HFF-Myc (cell line): ENCODE results near the gene SH2D3C.

Source experiments
- DNase-seq: peaks from one replicate; pipeline ENCODE4 v3.0.0-alpha.2; 2011; ENCODE audit warnings: low read depth; ENCODE audit errors: extremely low read depth
- H3K4me3 ChIP-seq: replicated peaks from 2 replicates; pipeline ENCODE4 v1.5.1; 2011; ENCODE audit warnings: low read depth, mild to moderate bottlenecking, control low read depth, low read length
- TF ChIP-seq, protein P1 (sequence below): IDR thresholded peaks from 2 replicates; pipeline ENCODE4 v1.5.1; 2012; ENCODE audit warnings: mild to moderate bottlenecking, low read depth, low read length, control low read depth; ENCODE audit errors: missing control alignments

SH2D3C gene

DNA sequence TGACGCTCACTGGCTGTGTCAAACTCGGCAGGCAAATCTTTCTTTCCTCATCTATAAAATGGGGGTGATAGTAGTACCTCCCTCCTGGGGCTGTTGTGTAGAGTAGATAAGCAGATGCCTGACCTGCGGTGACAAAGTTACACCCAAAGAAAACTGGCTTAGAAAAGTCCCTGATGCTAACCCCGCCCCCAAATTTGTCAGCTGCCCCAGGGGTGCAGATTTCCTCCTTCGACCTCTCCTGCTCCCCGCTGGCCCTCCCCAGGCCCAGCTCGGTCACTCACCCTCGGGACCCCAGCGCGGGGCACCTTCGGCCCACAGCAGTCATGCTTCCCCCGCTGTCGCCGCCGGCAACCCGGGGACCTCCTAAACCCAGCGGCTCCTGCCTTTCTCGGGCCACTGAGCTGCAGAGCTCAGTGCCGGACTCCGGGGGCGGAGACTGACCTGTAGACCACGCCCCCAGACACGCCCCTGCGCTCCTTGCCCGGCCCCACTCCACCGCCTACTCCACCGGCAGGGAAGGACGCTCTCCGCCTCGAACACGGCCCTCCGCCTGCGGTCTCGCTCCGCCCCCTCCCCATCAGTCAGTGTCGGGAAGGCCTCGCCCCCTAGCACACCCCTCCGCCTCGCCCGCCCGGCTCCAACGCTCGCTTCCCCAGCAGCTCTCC is 7.4 kb downstream of the SH2D3C start:
- peak; percentile 87 for DNase-seq
- TF ChIP-seq, protein P1, sequence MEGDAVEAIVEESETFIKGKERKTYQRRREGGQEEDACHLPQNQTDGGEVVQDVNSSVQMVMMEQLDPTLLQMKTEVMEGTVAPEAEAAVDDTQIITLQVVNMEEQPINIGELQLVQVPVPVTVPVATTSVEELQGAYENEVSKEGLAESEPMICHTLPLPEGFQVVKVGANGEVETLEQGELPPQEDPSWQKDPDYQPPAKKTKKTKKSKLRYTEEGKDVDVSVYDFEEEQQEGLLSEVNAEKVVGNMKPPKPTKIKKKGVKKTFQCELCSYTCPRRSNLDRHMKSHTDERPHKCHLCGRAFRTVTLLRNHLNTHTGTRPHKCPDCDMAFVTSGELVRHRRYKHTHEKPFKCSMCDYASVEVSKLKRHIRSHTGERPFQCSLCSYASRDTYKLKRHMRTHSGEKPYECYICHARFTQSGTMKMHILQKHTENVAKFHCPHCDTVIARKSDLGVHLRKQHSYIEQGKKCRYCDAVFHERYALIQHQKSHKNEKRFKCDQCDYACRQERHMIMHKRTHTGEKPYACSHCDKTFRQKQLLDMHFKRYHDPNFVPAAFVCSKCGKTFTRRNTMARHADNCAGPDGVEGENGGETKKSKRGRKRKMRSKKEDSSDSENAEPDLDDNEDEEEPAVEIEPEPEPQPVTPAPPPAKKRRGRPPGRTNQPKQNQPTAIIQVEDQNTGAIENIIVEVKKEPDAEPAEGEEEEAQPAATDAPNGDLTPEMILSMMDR, result no peak
- H3K4me3 ChIP-seq, result peak overlapping the region; percentile 34

GRCh38 chr9:127770583-127770904 is 7.9 kb downstream of the SH2D3C start:
- peak overlapping the region; percentile 34 for H3K4me3 ChIP-seq

DNA sequence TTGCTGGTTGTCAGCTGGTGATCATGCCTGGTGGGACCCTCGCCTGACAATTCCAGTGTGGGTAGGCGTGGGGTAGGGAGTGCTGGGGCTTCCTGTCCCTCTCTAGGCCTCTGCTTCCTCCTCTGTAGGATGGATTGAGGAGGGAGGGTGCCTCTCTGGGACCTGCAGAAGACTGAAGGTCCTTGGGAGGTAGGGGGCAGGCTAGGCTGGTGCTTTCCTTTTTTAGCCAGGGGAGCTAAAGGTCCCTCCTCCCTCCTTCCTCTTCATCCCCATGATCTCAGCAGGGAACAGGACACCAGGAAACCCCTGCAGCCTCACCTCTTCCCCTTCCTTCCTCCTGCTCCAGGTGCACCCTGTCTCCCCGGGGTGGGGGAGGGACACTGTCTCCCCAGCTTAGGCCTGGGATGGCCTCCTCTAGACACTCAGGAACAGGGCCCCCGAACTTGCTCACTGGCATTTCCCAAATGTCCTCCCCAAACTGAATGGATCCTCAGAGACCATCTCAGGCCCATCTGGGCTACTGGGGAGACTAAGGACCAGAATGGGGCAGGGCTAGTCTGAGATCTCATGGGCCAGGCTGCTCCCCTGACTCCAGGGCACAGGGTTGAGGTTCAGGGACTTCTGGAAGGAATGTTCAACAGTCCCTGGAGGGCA is 8.4 kb downstream of the SH2D3C start:
- H3K4me3 ChIP-seq, result no peak overlapping the region

More at GRCh38 chr9:127770583-127770904, 7.9 kb downstream of the SH2D3C start:
- DNase-seq, result no peak
- TF ChIP-seq, protein P1, result no peak

DNA sequence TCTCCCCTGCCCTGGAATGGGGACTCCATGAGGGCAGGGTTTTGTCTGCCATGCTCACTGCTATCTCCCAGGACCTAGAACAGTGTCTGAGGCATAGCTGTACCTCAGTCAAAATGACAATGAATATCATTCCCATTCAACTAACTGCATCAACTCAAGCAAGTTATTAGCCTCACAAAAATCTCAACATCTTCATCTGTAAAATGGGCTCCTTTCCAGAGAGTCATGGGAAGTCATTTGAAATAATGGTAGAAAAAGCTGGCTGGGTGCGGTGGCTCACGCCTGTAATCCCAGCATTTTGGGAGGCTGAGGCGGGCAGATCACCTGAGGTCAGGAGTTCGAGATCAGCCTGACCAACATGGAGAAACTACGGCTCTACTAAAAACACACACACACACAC is 9.4 kb downstream of the SH2D3C start:
- DNase-seq, result no peak
- TF ChIP-seq, protein P1, result no peak
- no peak overlapping the region for H3K4me3 ChIP-seq

More for the DNA sequence above, 8.4 kb downstream of the SH2D3C start:
- TF ChIP-seq, protein P1, result no peak
- DNase-seq, result no peak

GRCh38 chr9:127768698-127769097 is 9.8 kb downstream of the SH2D3C start:
- DNase-seq, result no peak
- TF ChIP-seq, protein P1, result no peak
- no peak overlapping the region for H3K4me3 ChIP-seq

DNA sequence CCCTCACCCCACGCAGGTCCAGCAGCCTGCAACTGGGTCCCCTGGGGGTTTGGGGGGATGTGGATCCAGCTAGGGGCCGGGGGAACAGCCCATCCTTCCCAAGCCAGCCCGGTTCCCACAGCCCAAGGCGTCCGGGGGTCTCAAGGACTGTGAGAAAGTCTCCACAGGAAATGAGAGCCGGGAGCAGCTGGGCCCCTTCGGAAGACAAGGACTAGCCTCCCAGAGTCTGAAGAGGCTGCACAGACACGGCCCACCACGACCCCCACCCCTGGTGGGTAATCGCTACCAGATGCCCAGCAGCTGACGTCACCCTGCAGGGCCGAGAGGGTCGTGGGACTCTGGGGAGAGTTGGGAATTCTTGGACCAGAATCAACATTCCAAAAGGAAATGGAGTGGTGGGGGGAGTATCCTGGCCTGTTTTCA is 10.5 kb downstream of the SH2D3C start:
- TF ChIP-seq, protein P1, result no peak
- H3K4me3 ChIP-seq, result no peak overlapping the region
- DNase-seq, result no peak
